Ascending aorta (tissue), 2 donors: ENCODE data around the gene PRXL2B. TPM values are rescaled to one million over a fixed set of nuclear protein-coding genes. Genes with fewer than 3 reads are reported as not detected.
"Not testable (repeated sequence)": the region's sequence is repeated elsewhere in the genome, so short reads cannot be mapped to it uniquely, and the experiment has no call there.

ENCODE experiments used
- DNase-seq, 2 donors: peaks; one replicate each; pipeline ENCODE4 v3.0.0-alpha.2; 2019; ENCODE audit warnings: low spot score in 2 of 2
- H3K27ac ChIP-seq, 2 donors: fragments of 200-600 bp; sonication (generic); one replicate each; pipeline ENCODE4 v1.5.1; 2016 to 2017; ENCODE audit warnings: mild to moderate bottlenecking in 1 of 2
- H3K27me3 ChIP-seq: fragments of 200-600 bp; sonication (generic); one replicate; pipeline ENCODE4 v1.5.1; 2017
- H3K36me3 ChIP-seq, 2 donors: fragments of 200-600 bp; sonication (generic); one replicate each; pipeline ENCODE4 v1.5.1; 2016
- H3K4me1 ChIP-seq, 2 donors: fragments of 200-600 bp; sonication (generic); one replicate each; pipeline ENCODE4 v1.5.1; 2016 to 2017; ENCODE audit warnings: mild to moderate bottlenecking in 1 of 2
- H3K4me3 ChIP-seq, 2 donors: fragments of 200-600 bp; sonication (generic); one replicate each; pipeline ENCODE4 v1.5.1; 2016 to 2017; ENCODE audit warnings: mild to moderate bottlenecking in 1 of 2
- H3K9me3 ChIP-seq, 2 donors: fragments of 200-600 bp; sonication (generic); one replicate each; pipeline ENCODE4 v1.5.1; 2016
- CTCF ChIP-seq, 3 experiments: fragments of 200-600 bp in 2 of 3; fragments of 450-650 bp in 1 of 3; sonication (generic) in 2 of 3; IDR thresholded peaks; one replicate each; pipeline ENCODE4 v1.5.1; 2016 to 2019; ENCODE audit warnings: antibody characterized with exemption in 3 of 3, mild to moderate bottlenecking in 1 of 3, moderate library complexity in 1 of 3
- intact Hi-C: fragments of 100-400 bp; cut with DNase I; formaldehyde crosslinking; loops from one replicate; pipeline ENCODE4 v1.15.1; 2023
- total RNA-seq: library from RNA; depleted of rRNA; stranded (reverse); fragments of >200 nt; gene quantifications from one replicate; pipeline ENCODE4 v1.1.0, GENCODE V29; 2016

PRXL2B gene
- total RNA-seq, 1 donor from 2014 or later, result 20.1 TPM

GRCh38 chr1:2623571-2624337 is 37.2 kb downstream of the PRXL2B start:
- peak in 1 of 2 donors; percentile 37 for DNase-seq
- intact Hi-C loops, result no loop called here
- Histone ChIP-seq H3K4me1 (no peaks in the 10 kb centered on the region), H3K27ac (no peak overlapping the region), H3K36me3 (no peaks in the 10 kb centered on the region), H3K9me3 (peaks cover 0 to 7% of the 10 kb centered on the region in 2 donors), H3K4me3 (no peak overlapping the region), H3K27me3 (peaks cover 14% of the 10 kb centered on the region)
- no peak for TF ChIP-seq CTCF (IDR thresholded peaks at IDR 0.05)

GRCh38 chr1:2624735-2625300 is 38.2 kb downstream of the PRXL2B start:
- no peak overlapping the region for H3K27ac ChIP-seq
- peak in 1 of 2 donors; percentile 21 for DNase-seq
- H3K4me1 ChIP-seq, result no peaks in the 10 kb centered on the region
- H3K36me3 ChIP-seq, result no peaks in the 10 kb centered on the region
- intact Hi-C loops, result no loop called here
- H3K27me3 ChIP-seq, result peaks cover 18% of the 10 kb centered on the region
- H3K9me3 ChIP-seq, result peaks cover 0 to 3% of the 10 kb centered on the region in 2 donors
- TF ChIP-seq CTCF (IDR thresholded peaks at IDR 0.05), result no peak
- H3K4me3 ChIP-seq, result no peak overlapping the region

- intact Hi-C loops, result no loop called here
- no peaks in the 10 kb centered on the region for H3K9me3 ChIP-seq
- no peak overlapping the region for H3K4me3 ChIP-seq
- TF ChIP-seq CTCF (IDR thresholded peaks at IDR 0.05), result no peak
- DNase-seq, result peak in 1 of 2 donors; percentile 30
- H3K4me1 ChIP-seq, result no peaks in the 10 kb centered on the region
- no peaks in the 10 kb centered on the region for H3K36me3 ChIP-seq
- peaks cover 18% of the 10 kb centered on the region for H3K27me3 ChIP-seq
- no peak overlapping the region for H3K27ac ChIP-seq
These were observed 38.7 kb downstream of the PRXL2B start for GRCh38 chr1:2625311-2625710.

- intact Hi-C loops, H3K9me3 ChIP-seq, H3K4me3 ChIP-seq, H3K4me1 ChIP-seq, H3K36me3 ChIP-seq, H3K27ac ChIP-seq: not testable (repeated sequence)
- H3K27me3 ChIP-seq, result peaks cover 18% of the 10 kb centered on the region
- peak in 1 of 2 donors; percentile 35 for DNase-seq
These were observed 39.2 kb downstream of the PRXL2B start for GRCh38 chr1:2625748-2626147.

GRCh38 chr1:2627746-2628145 is 41.2 kb downstream of the PRXL2B start:
- no peak overlapping the region for H3K4me3 ChIP-seq

More at GRCh38 chr1:2627746-2628145, 41.2 kb downstream of the PRXL2B start:
- no peak for TF ChIP-seq CTCF (IDR thresholded peaks at IDR 0.05)
- no peak for DNase-seq
- Histone ChIP-seq H3K9me3 (no peaks in the 10 kb centered on the region), H3K27ac (no peak overlapping the region), H3K36me3 (no peaks in the 10 kb centered on the region), H3K4me1 (no peaks in the 10 kb centered on the region), H3K27me3 (peaks cover 18% of the 10 kb centered on the region)
- intact Hi-C loops, result no loop called here
